GM19395 (cell line): ENCODE measurements around the gene CRYGD.

ENCODE experiments used
- ATAC-seq: cut with Tn5 transposase; IDR thresholded peaks from one replicate; pipeline ENCODE4 v1.9.1; 2021; ENCODE audit warnings: mild to moderate bottlenecking, moderate library complexity; ENCODE audit not compliant: unreplicated experiment

CRYGD gene

GRCh38 chr2:208090420-208090819, 33.9 kb downstream of the CRYGD start:
- no peak for ATAC-seq

GRCh38 chr2:208086029-208086428, 38.3 kb downstream of the CRYGD start:
- no peak for ATAC-seq

- no peak for ATAC-seq
Observed at GRCh38 chr2:208083807-208084206, 40.5 kb downstream of the CRYGD start.

DNA sequence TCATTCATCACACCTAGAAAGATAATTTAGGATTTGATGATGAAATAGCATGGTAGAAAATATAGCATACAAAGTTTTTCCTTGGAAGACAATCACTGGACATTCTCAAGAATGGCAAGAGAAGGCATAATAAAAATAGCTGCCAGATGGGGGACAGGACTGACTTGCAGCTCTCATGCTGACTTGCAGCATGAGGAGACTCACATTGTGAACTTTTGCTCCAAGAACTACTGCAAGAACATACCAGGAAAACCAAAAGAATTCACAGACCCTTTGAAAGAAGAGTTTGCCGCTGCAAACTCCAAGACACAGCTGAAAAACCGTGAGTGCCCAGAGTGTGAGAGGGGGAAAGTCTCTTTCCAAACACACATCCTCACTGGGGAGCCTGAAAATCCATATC, 47.0 kb downstream of the CRYGD start:
- ATAC-seq: no peak

DNA sequence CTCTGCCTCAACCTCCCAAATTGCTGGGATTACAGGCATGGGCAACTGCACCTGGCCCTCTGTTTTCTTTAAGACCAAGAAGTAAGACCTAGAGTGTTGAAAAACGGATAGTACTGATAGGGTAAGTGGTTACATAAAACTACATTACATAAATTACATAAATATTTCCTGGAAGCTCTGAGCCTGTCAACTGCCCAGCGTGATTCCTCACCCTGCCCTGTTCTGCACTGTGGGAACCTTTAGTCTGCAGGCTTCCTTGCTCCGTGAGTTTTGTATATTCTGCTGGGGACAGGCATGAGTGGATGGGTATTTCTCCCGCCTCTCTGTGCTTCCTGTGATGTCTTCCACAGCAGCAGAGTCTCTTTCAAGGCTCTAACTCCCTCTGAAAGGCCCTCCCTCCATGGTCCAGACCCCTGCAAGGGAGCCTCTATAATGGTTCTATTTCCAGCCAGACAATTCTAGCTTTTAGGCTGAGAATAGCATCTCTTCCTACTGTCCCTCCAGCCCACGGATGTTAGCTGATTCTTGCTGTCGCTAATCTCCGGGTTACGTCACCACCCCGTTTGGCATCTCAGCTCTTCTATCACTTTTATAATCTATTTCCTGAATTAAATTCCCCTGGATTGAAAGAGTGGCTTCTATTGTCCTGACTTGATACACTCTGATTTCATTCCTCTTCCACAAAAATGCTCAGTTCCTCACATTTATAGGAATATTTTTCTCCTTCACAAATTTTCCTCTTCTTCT, 49.5 kb downstream of the CRYGD start:
- ATAC-seq: no peak

DNA sequence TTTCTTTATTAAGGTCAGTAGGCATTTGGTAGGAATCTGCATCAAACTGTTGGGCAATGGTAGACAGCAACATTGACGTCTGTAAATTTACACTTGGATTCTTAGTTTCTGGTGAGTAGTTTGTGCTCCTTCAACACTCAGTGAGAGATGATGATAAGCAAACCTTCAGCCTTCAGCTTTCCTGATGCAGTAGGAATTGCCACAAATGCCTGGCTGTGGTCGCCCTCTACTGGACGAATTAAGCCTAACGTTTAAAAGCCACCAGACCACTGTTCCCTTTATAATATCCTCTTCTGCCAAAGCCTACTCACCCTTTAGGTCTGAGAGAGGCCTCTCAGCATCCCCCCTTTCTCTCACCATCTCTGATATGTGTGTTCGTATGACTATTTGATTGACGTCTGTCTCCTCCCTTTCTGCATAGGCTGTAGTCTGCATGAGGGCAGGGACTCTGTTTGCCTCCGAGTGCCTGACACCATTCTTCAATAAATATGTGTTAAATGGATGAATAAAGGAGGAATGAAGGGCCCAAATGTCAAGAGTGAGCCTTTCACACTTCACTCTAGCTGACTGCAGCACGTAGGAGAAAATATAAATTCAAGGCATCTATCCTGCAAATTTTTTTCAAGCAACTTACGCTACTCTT, 52.0 kb downstream of the CRYGD start:
- ATAC-seq: peak; percentile 89
